ENCODE results near the gene ZCCHC17. TPM values are rescaled to one million over a fixed set of nuclear protein-coding genes. Genes with fewer than 3 reads are reported as not detected.
A peak's percentile ranks its signal among the peaks of the same experiment; 100 is the strongest.

ZCCHC17 gene
- total RNA-seq, 1 experiment from 2014 or later: 26.8 TPM

DNA sequence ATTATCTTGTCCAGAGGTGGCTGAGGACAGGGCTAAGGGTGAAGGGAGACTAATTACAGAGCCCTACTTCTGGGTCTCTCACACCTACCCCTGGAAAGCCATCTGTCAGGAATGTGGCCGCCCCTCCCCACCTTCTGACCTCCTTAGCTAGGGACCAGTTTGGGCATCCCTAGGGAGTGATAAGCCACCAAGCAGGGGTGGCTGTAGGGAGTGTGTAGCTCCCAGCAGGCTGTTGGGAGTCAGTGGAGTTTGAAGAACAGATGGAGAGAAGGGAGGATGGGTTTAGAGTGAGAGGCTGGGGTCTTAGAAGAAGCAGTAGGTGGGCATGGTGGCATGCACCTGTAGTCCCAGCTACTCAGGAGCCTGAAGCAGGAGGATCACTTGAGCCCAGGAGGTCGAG is 115.4 kb downstream of the ZCCHC17 start:
- no peaks in the 10 kb centered on the region for H3K27me3 ChIP-seq (ENCODE audit: insufficient read depth, low read depth)
- ChIA-PET CTCF (no interaction called here), POLR2A (ENCODE audit: unreplicated experiment) (no interaction called here)
- H3K27ac ChIP-seq: no peak overlapping the region
- TF ChIP-seq, protein P1, sequence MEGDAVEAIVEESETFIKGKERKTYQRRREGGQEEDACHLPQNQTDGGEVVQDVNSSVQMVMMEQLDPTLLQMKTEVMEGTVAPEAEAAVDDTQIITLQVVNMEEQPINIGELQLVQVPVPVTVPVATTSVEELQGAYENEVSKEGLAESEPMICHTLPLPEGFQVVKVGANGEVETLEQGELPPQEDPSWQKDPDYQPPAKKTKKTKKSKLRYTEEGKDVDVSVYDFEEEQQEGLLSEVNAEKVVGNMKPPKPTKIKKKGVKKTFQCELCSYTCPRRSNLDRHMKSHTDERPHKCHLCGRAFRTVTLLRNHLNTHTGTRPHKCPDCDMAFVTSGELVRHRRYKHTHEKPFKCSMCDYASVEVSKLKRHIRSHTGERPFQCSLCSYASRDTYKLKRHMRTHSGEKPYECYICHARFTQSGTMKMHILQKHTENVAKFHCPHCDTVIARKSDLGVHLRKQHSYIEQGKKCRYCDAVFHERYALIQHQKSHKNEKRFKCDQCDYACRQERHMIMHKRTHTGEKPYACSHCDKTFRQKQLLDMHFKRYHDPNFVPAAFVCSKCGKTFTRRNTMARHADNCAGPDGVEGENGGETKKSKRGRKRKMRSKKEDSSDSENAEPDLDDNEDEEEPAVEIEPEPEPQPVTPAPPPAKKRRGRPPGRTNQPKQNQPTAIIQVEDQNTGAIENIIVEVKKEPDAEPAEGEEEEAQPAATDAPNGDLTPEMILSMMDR (conservative IDR thresholded peaks at IDR 0.05): no peak
- TF ChIP-seq EZH2 (IDR thresholded peaks at IDR 0.05; ENCODE audit: low read depth): no peak
- no peaks in the 10 kb centered on the region for H3K9me3 ChIP-seq (ENCODE audit: insufficient read depth, low read depth)
- peaks cover 36% of the 10 kb centered on the region; the same call in 1 of the 2 replicates for H3K79me2 ChIP-seq (ENCODE audit: low read depth)
- no peaks in the 10 kb centered on the region for H3K9me2 ChIP-seq (ENCODE audit: insufficient read depth)
- H4K20me1 ChIP-seq (ENCODE audit: insufficient read depth): no peaks in the 10 kb centered on the region
- no peak for DNase-seq
- H3F3A ChIP-seq (ENCODE audit: insufficient read depth, low read depth): peaks cover 11% of the 10 kb centered on the region; the same call in 1 of the 2 replicates
- intact Hi-C loops (cut with micrococcal nuclease; ENCODE audit: unreplicated experiment): no loop called here
- peak overlapping the region; percentile 89; the same call in 1 of the 2 replicates for H3K4me3 ChIP-seq
- no peak overlapping the region; the same call in 1 of the 2 replicates for H2AFZ ChIP-seq
- H3K4me2 ChIP-seq: peak overlapping the region; percentile 78
- H3K36me3 ChIP-seq (ENCODE audit: low read depth): no peaks in the 10 kb centered on the region; the same call in 1 of the 2 replicates
- H3K4me1 ChIP-seq (replicated peaks; ENCODE audit: insufficient read depth): peaks cover 34% of the 10 kb centered on the region
- TSS peak; percentile 16 for BruUV-seq (replicated peaks)

DNA sequence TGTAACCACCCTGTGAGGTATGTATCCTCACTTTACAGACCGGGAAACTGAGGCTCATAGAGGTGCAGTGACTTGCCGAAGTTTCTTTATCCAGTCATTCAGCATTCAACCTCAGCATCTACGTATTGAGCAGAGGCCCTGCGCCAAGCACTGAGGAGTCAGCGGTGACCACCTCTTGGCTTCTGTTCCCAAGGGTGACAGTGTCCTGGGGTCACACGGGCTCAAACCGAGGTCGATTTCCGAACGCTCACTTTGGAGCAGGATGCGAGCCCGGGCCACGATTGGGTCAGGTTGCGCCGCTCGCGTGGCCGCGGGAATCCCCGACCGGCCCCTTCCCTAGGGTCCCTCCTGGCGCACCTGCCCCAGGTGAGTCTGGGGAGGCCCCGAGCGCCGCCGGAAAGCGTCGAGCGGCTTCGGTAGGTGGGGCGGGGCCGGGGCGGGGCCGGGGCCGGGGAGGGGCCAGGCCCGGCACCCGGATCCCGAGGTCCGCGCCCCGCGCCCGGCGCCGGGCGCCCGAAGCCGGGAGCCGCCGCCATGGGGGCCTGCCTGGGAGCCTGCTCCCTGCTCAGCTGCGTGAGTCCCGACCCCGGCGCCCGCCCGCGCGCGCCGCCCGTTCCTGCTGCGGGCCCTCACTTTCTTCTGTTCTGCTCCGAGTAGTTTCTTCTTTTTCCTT is 116.0 kb downstream of the ZCCHC17 start, which contains the start of gene SERINC2:
Gene SERINC2 (plus strand): TSS at position 482 of the 673 bp plus-strand sequence. CDS start 53 bp downstream, at position 535.
- peak in 1 of 2 experiments; percentile 44 for DNase-seq
- TF ChIP-seq, protein P1 (conservative IDR thresholded peaks at IDR 0.05): no peak
- no peak for TF ChIP-seq EZH2 (IDR thresholded peaks at IDR 0.05; ENCODE audit: low read depth)
- peaks cover 38% of the 10 kb centered on the region for H3K4me1 ChIP-seq (replicated peaks; ENCODE audit: insufficient read depth)
- ChIA-PET POLR2A (ENCODE audit: unreplicated experiment) (no interaction called here), CTCF (interaction anchor here (1.6 kb wide), 1 partner anchor 18 kb away, joined by 9 read pairs; no protein-coding TSS in a partner anchor)
- H4K20me1 ChIP-seq (ENCODE audit: insufficient read depth): no peaks in the 10 kb centered on the region
- H3K79me2 ChIP-seq (ENCODE audit: low read depth): peaks cover 40% of the 10 kb centered on the region; the same call in 1 of the 2 replicates
- peak within 1 kb of the TSS; percentile 92 for H2AFZ ChIP-seq
- H3K4me3 ChIP-seq: peak within 1 kb of the TSS; percentile 89
- BruUV-seq (replicated peaks): no TSS peak
- peaks cover 11% of the 10 kb centered on the region; the same call in 1 of the 2 replicates for H3F3A ChIP-seq (ENCODE audit: insufficient read depth, low read depth)
- no peaks in the 10 kb centered on the region for H3K27me3 ChIP-seq (ENCODE audit: insufficient read depth, low read depth)
- H3K9me3 ChIP-seq (ENCODE audit: insufficient read depth, low read depth): no peaks in the 10 kb centered on the region
- H3K9me2 ChIP-seq (ENCODE audit: insufficient read depth): no peaks in the 10 kb centered on the region
- intact Hi-C loops (cut with micrococcal nuclease; ENCODE audit: unreplicated experiment): loop anchor here (1.0 kb wide), 1 partner anchor 136 kb away; no protein-coding TSS in a partner anchor
- H3K36me3 ChIP-seq (ENCODE audit: low read depth): no peaks in the 10 kb centered on the region; the same call in 1 of the 2 replicates
- H3K4me2 ChIP-seq: peak within 1 kb of the TSS; percentile 79
- peak within 1 kb of the TSS; percentile 37; the same call in 1 of the 2 replicates for H3K27ac ChIP-seq

DNA sequence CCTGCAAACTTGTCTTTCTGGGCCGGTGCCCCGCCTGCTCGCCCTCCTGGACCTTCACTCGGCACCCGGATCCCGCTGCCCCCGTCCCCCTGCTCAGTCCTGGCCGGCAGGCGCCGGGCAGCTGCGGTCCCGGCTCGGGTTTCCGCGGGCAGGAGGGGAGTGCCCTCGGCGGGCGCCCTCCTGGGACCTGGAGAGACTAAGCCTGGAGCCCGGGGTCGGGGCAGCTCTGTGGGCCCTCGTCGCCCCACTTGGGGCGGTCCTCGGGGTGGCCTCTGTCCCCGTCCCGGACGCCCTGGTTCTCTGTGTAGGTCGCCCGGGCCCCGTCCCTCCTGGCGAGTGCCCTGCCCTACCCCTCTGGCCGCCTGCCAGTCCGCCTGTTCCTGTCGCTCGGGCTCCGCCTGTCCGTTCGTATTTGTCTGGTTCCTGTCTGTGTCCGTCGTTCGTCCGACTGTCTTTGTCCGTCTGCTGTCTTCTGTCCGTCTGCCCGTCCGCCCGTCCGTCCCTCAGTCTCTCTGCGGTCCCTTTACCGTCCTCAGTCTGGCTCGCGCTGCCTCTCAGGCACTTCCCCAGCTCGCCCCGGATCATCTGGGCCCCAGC is 116.7 kb downstream of the ZCCHC17 start:
- TF ChIP-seq EZH2 (IDR thresholded peaks at IDR 0.05; ENCODE audit: low read depth): no peak
- TF ChIP-seq, protein P1 (conservative IDR thresholded peaks at IDR 0.05): no peak
- Histone ChIP-seq H3K79me2 (ENCODE audit: low read depth) (peaks cover 42% of the 10 kb centered on the region; the same call in 1 of the 2 replicates), H3K4me2 (peak overlapping the region; percentile 79), H3F3A (ENCODE audit: insufficient read depth, low read depth) (peaks cover 11% of the 10 kb centered on the region; the same call in 1 of the 2 replicates), H3K9me2 (ENCODE audit: insufficient read depth) (no peaks in the 10 kb centered on the region), H3K9me3 (ENCODE audit: insufficient read depth, low read depth) (no peaks in the 10 kb centered on the region), H3K27ac (peak overlapping the region; percentile 37; the same call in 1 of the 2 replicates), H3K27me3 (ENCODE audit: insufficient read depth, low read depth) (no peaks in the 10 kb centered on the region), H3K36me3 (ENCODE audit: low read depth) (no peaks in the 10 kb centered on the region; the same call in 1 of the 2 replicates), H4K20me1 (ENCODE audit: insufficient read depth) (no peaks in the 10 kb centered on the region), H3K4me3 (peak overlapping the region; percentile 89), H3K4me1 (replicated peaks; ENCODE audit: insufficient read depth) (peaks cover 38% of the 10 kb centered on the region), H2AFZ (peak overlapping the region; percentile 92)
- no TSS peak for BruUV-seq (replicated peaks)
- intact Hi-C loops (cut with micrococcal nuclease; ENCODE audit: unreplicated experiment): loop anchor here (1.0 kb wide), 1 partner anchor 136 kb away; no protein-coding TSS in a partner anchor
- ChIA-PET CTCF (interaction anchor here (0.7 to 1.6 kb wide), 2 partner anchors 19 to 441 kb away, joined by 3 to 9 read pairs; no protein-coding TSS in a partner anchor), POLR2A (ENCODE audit: unreplicated experiment) (interaction anchor here (0.7 kb wide), 1 partner anchor 29 kb away, joined by 9 read pairs; no protein-coding TSS in a partner anchor)
- peak in 1 of 2 experiments; percentile 79 for DNase-seq

All from PC-9 (cell line).